ENCODE measurements around the gene UNC5A.

The UNC5A gene

DNA sequence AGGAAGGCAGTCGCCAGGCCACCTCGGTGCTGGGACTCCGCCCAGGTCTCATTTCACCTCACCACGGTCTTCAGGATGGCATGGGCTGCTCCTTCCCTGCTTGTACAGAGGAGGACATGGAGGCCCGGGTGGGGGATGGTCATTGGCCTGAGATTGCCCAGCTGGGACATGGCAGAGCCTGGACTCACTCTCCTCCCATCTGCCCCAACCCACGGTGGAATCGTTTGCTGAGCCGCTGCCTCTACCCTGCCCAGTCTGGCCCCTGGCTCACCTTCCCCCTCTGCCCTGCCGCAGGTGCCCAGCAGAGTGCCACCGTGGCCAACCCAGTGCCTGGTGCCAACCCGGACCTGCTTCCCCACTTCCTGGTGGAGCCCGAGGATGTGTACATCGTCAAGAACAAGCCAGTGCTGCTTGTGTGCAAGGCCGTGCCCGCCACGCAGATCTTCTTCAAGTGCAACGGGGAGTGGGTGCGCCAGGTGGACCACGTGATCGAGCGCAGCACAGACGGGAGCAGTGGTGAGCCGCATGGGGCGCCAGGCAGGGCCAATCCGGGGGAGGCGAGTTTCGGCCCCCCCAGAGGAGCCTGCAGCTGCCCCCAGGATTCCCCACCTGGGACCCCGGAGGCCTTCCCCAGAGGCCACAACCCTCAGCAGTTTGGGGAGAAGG, 52.1 kb downstream of the UNC5A start:
- TF ChIP-seq FOXM1 (IDR thresholded peaks at IDR 0.05; ENCODE audit: borderline replicate concordance, low read depth): no peak
- TF ChIP-seq, protein P1, sequence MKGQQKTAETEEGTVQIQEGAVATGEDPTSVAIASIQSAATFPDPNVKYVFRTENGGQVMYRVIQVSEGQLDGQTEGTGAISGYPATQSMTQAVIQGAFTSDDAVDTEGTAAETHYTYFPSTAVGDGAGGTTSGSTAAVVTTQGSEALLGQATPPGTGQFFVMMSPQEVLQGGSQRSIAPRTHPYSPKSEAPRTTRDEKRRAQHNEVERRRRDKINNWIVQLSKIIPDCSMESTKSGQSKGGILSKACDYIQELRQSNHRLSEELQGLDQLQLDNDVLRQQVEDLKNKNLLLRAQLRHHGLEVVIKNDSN (IDR thresholded peaks at IDR 0.05): peak; percentile 68

DNA sequence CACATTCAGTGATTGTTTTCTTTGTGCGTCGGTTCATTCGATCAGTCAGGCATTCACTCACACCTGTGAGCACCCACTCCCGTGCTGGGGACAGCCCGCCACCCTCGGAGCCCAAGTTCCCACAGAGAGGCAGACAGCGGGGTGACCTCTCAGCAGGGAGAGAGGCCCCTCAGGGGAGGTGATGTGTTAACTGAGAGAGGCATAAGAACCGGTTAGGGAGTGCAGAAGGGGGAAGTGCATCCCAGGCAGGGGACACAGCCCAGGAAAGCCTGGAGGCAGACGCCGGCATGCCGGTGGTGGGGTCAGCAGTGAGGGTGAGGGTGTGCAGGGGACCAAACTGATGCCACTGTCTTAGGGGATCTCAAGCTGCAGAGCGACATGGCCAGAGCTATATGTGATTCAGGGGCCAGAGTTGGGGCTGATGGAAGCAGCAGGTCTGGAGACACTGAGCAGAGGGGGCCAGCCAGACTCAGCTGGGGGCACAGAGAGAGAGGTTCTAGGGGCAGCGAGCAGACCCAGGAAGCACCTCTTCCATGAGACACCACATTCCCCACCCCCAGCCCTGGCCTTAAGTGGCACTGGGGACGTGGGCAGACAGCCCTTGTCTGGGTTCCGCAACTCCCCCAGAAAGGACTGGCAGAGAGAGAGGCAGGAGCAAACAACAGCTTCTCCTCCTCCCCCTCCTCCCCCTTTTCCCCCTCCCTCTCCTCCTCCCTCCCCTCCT, 52.8 kb downstream of the UNC5A start:
- TF ChIP-seq, protein P1 (IDR thresholded peaks at IDR 0.05): no peak
- TF ChIP-seq, protein P2, sequence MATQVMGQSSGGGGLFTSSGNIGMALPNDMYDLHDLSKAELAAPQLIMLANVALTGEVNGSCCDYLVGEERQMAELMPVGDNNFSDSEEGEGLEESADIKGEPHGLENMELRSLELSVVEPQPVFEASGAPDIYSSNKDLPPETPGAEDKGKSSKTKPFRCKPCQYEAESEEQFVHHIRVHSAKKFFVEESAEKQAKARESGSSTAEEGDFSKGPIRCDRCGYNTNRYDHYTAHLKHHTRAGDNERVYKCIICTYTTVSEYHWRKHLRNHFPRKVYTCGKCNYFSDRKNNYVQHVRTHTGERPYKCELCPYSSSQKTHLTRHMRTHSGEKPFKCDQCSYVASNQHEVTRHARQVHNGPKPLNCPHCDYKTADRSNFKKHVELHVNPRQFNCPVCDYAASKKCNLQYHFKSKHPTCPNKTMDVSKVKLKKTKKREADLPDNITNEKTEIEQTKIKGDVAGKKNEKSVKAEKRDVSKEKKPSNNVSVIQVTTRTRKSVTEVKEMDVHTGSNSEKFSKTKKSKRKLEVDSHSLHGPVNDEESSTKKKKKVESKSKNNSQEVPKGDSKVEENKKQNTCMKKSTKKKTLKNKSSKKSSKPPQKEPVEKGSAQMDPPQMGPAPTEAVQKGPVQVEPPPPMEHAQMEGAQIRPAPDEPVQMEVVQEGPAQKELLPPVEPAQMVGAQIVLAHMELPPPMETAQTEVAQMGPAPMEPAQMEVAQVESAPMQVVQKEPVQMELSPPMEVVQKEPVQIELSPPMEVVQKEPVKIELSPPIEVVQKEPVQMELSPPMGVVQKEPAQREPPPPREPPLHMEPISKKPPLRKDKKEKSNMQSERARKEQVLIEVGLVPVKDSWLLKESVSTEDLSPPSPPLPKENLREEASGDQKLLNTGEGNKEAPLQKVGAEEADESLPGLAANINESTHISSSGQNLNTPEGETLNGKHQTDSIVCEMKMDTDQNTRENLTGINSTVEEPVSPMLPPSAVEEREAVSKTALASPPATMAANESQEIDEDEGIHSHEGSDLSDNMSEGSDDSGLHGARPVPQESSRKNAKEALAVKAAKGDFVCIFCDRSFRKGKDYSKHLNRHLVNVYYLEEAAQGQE (IDR thresholded peaks at IDR 0.05; ENCODE audit: low read depth): no peak
- TF ChIP-seq TEAD4 (IDR thresholded peaks at IDR 0.05) (no peak), NFIC (IDR thresholded peaks at IDR 0.05) (no peak), CEBPB (IDR thresholded peaks at IDR 0.05) (no peak), EP300 (IDR thresholded peaks at IDR 0.05; ENCODE audit: borderline replicate concordance) (no peak), YY1 (IDR thresholded peaks at IDR 0.05; ENCODE audit: low read depth) (no peak), TCF12 (IDR thresholded peaks at IDR 0.05; ENCODE audit: low read depth) (no peak), FOXM1 (IDR thresholded peaks at IDR 0.05; ENCODE audit: borderline replicate concordance, low read depth) (no peak)
- TF ChIP-seq, protein P3, sequence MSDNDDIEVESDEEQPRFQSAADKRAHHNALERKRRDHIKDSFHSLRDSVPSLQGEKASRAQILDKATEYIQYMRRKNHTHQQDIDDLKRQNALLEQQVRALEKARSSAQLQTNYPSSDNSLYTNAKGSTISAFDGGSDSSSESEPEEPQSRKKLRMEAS (IDR thresholded peaks at IDR 0.05): no peak

DNA sequence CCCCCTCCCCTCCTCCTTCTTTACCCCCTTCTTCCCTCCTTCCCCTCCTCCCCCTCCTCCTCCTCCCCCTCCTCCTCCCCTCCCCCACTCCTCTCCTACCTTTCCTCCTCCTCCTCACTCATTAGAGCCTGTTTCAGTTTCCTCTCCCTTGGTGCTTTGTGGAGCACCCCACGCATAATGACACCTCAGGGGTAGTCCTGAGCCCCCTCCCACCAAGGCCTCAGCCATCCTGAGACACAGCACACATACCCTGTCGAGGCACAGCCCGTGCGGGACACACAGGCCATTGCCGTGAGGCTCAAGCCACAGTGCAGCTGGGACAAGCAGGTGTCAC, 53.4 kb downstream of the UNC5A start:
- TF ChIP-seq CREB1 (IDR thresholded peaks at IDR 0.05; ENCODE audit: low read depth): no peak
- TF ChIP-seq FOXM1 (IDR thresholded peaks at IDR 0.05; ENCODE audit: borderline replicate concordance, low read depth): no peak
- TF ChIP-seq ZBTB7A (IDR thresholded peaks at IDR 0.05; ENCODE audit: low read depth): no peak
- no peak for TF ChIP-seq NFIC (IDR thresholded peaks at IDR 0.05)
- TF ChIP-seq TAF1 (IDR thresholded peaks at IDR 0.05; ENCODE audit: low read depth): no peak
- TF ChIP-seq YY1 (IDR thresholded peaks at IDR 0.05; ENCODE audit: low read depth): no peak

DNA sequence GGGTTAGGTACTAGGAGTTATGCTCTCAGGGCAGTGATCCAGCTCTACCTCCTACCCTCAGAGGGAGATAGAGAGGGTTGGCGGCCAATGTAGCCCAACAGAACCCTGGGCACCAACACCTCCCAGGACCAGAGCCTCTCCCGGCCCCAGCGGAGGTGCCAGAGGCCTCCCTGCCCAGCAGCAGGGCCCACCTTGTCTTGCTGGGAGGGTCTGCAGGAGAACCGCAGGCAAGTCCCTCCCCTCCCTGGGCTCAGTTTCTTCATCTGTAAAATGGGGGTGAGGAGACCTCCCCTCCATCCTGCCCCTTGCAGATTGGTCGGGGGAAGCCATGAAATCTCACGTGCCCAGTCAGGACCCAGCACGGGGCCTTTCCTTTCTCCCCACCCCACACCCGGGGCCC, 54.4 kb downstream of the UNC5A start:
- no peak for TF ChIP-seq NFIC (IDR thresholded peaks at IDR 0.05)
- no peak for TF ChIP-seq TCF12 (IDR thresholded peaks at IDR 0.05; ENCODE audit: low read depth)
- no peak for TF ChIP-seq FOXM1 (IDR thresholded peaks at IDR 0.05; ENCODE audit: borderline replicate concordance, low read depth)
- no peak for TF ChIP-seq CREB1 (IDR thresholded peaks at IDR 0.05; ENCODE audit: low read depth)
- TF ChIP-seq, protein P1 (IDR thresholded peaks at IDR 0.05): no peak
- TF ChIP-seq YY1 (IDR thresholded peaks at IDR 0.05; ENCODE audit: low read depth): no peak
- TF ChIP-seq CEBPB (IDR thresholded peaks at IDR 0.05): no peak
- TF ChIP-seq EGR1 (IDR thresholded peaks at IDR 0.05): no peak
- TF ChIP-seq, protein P3 (IDR thresholded peaks at IDR 0.05): no peak
- TF ChIP-seq, protein P2 (IDR thresholded peaks at IDR 0.05; ENCODE audit: low read depth): no peak
- TF ChIP-seq TEAD4 (IDR thresholded peaks at IDR 0.05): no peak
- TF ChIP-seq TAF1 (IDR thresholded peaks at IDR 0.05; ENCODE audit: low read depth): no peak
- TF ChIP-seq ZBTB7A (IDR thresholded peaks at IDR 0.05; ENCODE audit: low read depth): no peak
- no peak for TF ChIP-seq RAD21 (IDR thresholded peaks at IDR 0.05; ENCODE audit: low read depth)
- TF ChIP-seq EP300 (IDR thresholded peaks at IDR 0.05; ENCODE audit: borderline replicate concordance): no peak

DNA sequence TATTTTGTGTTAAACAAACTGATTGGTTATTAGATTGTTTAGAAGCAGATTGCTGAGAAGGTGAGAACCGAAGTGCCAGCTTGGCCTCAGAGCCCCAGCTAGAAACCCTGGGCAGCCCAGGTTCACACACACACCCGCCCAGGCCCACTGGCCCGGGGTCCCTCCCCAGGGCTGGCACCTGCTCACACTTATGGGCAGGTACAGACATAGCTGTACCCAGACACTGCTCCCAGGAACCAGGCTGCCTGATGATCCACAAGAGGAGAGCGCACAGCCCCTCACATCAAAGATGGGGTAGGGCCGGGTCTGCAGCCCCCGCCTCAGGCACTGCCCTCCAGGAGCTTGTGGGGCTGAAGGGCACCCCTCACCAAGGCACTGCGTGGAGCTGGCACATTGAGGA, 55.6 kb downstream of the UNC5A start:
- TF ChIP-seq FOXM1 (IDR thresholded peaks at IDR 0.05; ENCODE audit: borderline replicate concordance, low read depth): no peak
- no peak for TF ChIP-seq ZBTB7A (IDR thresholded peaks at IDR 0.05; ENCODE audit: low read depth)
- TF ChIP-seq RAD21 (IDR thresholded peaks at IDR 0.05; ENCODE audit: low read depth): no peak
- no peak for TF ChIP-seq YY1 (IDR thresholded peaks at IDR 0.05; ENCODE audit: low read depth)
- TF ChIP-seq CREB1 (IDR thresholded peaks at IDR 0.05; ENCODE audit: low read depth): no peak
- no peak for TF ChIP-seq EGR1 (IDR thresholded peaks at IDR 0.05)
- TF ChIP-seq, protein P2 (IDR thresholded peaks at IDR 0.05; ENCODE audit: low read depth): no peak

Measured in Ishikawa (cell line).